Subcutaneous adipose tissue (tissue), 4 donors: ENCODE measurements around the gene PIGB. TPM values are rescaled to one million over a fixed set of nuclear protein-coding genes. Genes with fewer than 3 reads are reported as not detected.

Experiments used
- total RNA-seq, 4 donors: library from RNA; depleted of rRNA; stranded (reverse); fragments of >200 nt; gene quantifications; one replicate each; pipeline ENCODE4 v1.1.0, GENCODE V29; 2016
- TF ChIP-seq, protein P1 (sequence below): fragments of 450-650 bp; IDR thresholded peaks from one replicate; pipeline ENCODE4 v1.5.1; 2016; ENCODE audit warnings: low read depth, mild to moderate bottlenecking, control low read depth, antibody characterized with exemption, moderate library complexity

Gene PIGB
- total RNA-seq, 4 donors from 2014 or later: 11.5 to 14.7 (median 12.8) TPM

DNA sequence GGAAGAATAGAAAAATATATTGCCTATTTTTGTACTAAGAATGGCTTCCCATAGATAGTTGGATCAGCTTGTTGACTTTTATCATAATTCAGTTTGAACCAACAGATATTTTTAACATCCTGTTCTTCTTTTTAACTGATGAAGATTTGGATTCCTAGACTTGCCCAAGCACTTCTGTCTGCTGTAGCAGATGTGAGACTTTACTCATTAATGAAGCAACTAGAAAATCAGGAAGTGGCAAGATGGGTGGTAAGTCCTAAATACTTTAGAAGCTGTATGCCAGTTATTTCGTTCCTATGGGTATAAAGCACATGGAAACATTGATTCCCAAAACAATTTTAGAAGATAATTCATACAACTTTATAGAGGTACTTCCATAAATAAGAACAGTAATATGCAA, 8.4 kb downstream of the PIGB start:
- TF ChIP-seq, protein P1, sequence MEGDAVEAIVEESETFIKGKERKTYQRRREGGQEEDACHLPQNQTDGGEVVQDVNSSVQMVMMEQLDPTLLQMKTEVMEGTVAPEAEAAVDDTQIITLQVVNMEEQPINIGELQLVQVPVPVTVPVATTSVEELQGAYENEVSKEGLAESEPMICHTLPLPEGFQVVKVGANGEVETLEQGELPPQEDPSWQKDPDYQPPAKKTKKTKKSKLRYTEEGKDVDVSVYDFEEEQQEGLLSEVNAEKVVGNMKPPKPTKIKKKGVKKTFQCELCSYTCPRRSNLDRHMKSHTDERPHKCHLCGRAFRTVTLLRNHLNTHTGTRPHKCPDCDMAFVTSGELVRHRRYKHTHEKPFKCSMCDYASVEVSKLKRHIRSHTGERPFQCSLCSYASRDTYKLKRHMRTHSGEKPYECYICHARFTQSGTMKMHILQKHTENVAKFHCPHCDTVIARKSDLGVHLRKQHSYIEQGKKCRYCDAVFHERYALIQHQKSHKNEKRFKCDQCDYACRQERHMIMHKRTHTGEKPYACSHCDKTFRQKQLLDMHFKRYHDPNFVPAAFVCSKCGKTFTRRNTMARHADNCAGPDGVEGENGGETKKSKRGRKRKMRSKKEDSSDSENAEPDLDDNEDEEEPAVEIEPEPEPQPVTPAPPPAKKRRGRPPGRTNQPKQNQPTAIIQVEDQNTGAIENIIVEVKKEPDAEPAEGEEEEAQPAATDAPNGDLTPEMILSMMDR: no peak

GRCh38 chr15:55334371-55334770, 15.3 kb downstream of the PIGB start:
- TF ChIP-seq, protein P1: no peak

DNA sequence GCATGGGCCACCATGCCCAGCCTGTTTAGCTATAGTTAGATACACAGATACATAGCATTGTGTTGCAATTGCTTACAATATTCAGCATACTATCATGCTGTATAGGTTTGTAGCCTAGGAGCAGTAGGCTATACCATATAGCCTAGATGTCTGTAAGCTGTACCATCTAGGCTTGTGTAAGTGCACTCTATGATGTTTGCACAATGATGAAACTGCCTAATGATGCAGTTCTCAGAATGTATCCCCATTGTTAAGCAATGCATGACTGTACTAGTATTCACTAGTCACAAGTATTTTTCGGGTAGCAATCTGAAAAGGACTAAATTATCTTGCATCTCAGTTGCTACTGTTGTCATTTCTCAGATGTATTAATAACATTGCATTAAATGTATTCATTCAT, 16.0 kb downstream of the PIGB start:
- TF ChIP-seq, protein P1: no peak

- TF ChIP-seq, protein P1: no peak
Observed at GRCh38 chr15:55337160-55337559, 18.1 kb downstream of the PIGB start.

- TF ChIP-seq, protein P1: no peak
Observed at GRCh38 chr15:55343168-55343567, 24.1 kb downstream of the PIGB start.

GRCh38 chr15:55344206-55344605, 25.2 kb downstream of the PIGB start:
- TF ChIP-seq, protein P1: no peak

GRCh38 chr15:55348281-55348778, 29.3 kb downstream of the PIGB start:
- TF ChIP-seq, protein P1: no peak
